Astrocyte of the cerebellum (primary cell): ENCODE results near the gene SERPINA3.

Experiments
- DNase-seq: peaks from one replicate; pipeline ENCODE4 v3.0.0-alpha.2; 2011; ENCODE audit warnings: low read depth
- H3K4me3 ChIP-seq: 2 replicates; pipeline ENCODE4 v1.5.1; 2011; ENCODE audit warnings: mild to moderate bottlenecking, low read depth, low read length, moderate library complexity
- CTCF ChIP-seq: IDR thresholded peaks from 2 replicates; pipeline ENCODE4 v1.5.1; 2012; ENCODE audit warnings: low read length, low read depth, moderate library complexity, mild to moderate bottlenecking; ENCODE audit errors: missing control alignments
- in situ Hi-C: cut with HindIII; loops from 2 replicates; pipeline ENCODE4 v1.10.0; 2017; ENCODE audit warnings: low sequenced_read_pairs

SERPINA3 gene

GRCh38 chr14:94623422-94623809 lies 11.2 kb downstream of the SERPINA3 start:
- H3K4me3 ChIP-seq = no peak overlapping the region
- no peak for DNase-seq
- in situ Hi-C loops = no loop called here
- TF ChIP-seq CTCF = no peak

- DNase-seq = no peak
- no peak overlapping the region for H3K4me3 ChIP-seq
- no peak for TF ChIP-seq CTCF
- in situ Hi-C loops = no loop called here
These were observed 11.8 kb downstream of the SERPINA3 start for GRCh38 chr14:94623856-94624499.

- no peak for TF ChIP-seq CTCF
- DNase-seq = no peak
- in situ Hi-C loops = no loop called here
- no peak overlapping the region for H3K4me3 ChIP-seq
These were observed 12.6 kb downstream of the SERPINA3 start for GRCh38 chr14:94624537-94625352.

GRCh38 chr14:94625353-94625635 lies 13.1 kb downstream of the SERPINA3 start:
- H3K4me3 ChIP-seq = no peak overlapping the region
- DNase-seq = no peak
- in situ Hi-C loops = no loop called here
- no peak for TF ChIP-seq CTCF

- TF ChIP-seq CTCF = no peak
- DNase-seq = no peak
- no peak overlapping the region for H3K4me3 ChIP-seq
- in situ Hi-C loops = no loop called here
These were observed 16.4 kb downstream of the SERPINA3 start for GRCh38 chr14:94628578-94628977.

GRCh38 chr14:94630396-94630795 lies 18.2 kb downstream of the SERPINA3 start:
- in situ Hi-C loops = no loop called here
- no peak for DNase-seq

More at GRCh38 chr14:94630396-94630795, 18.2 kb downstream of the SERPINA3 start:
- no peak for TF ChIP-seq CTCF
- H3K4me3 ChIP-seq = no peak overlapping the region
